ENCODE results near the gene MAPK8IP3.
A peak's percentile ranks its signal among the peaks of the same experiment; 100 is the strongest.

Gene MAPK8IP3

GRCh38 chr16:1768061-1768766 lies 62.2 kb downstream of the MAPK8IP3 start:
- no peak for TF ChIP-seq CTCF (IDR thresholded peaks at IDR 0.05; ENCODE audit: low read depth, low read length, missing control alignments)
- no peak overlapping the region for H3K4me3 ChIP-seq (ENCODE audit: low read depth, low read length)
- in situ Hi-C loops (cut with HindIII; ENCODE audit: low sequenced_read_pairs): no loop called here
- no peak for DNase-seq (ENCODE audit: low read depth)

GRCh38 chr16:1768767-1769401 lies 62.9 kb downstream of the MAPK8IP3 start:
- TF ChIP-seq CTCF (IDR thresholded peaks at IDR 0.05; ENCODE audit: low read depth, low read length, missing control alignments): no peak
- in situ Hi-C loops (cut with HindIII; ENCODE audit: low sequenced_read_pairs): no loop called here
- no peak for DNase-seq (ENCODE audit: low read depth)
- no peak overlapping the region for H3K4me3 ChIP-seq (ENCODE audit: low read depth, low read length)

DNA sequence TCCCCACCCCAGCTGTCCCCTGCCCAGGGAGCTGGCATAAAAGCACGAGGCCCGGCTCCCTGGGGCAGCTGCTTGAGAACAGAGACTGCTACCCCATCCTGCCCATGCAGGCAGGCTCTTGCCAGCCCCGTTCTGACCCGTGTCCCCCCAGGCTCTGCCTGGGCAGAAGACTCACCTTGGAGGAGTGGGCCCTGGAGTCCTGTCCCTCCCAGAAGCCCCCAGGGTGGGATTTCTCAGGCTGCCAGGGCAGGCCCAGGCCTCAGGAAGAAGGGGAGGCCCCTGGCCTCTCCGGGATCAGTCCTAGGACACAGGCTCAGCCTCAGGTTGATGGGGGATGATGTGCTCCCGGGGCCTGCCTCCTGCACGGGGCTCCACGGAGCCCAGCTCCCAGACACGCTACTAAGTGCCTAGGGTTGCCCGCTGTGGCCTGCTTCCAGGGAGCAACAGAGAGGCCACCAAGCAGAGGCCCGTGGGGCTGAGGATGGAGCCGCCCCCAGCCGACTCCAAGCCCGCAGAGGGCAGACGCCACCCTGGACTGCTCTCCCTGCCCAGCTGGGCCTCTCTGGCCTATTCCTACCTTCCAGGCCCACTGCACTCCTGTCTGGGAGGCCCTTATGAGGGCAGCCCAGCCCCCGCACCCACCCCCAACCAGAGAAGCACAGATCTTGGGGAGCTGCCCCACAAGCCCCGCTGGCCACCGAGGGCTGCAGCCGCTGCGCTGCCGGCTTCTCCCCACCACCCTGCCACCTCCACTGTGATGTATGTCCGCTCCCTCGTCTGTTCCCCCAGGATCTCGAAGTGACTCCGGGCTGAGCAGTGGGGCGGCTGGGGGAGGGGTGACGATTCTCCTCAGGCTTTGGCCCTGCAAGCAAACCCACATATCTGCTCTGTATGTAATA lies 63.7 kb downstream of the MAPK8IP3 start:
- no peak for TF ChIP-seq CTCF (IDR thresholded peaks at IDR 0.05; ENCODE audit: low read depth, low read length, missing control alignments)
- peak overlapping the region; percentile 59 for H3K4me3 ChIP-seq (ENCODE audit: low read depth, low read length)
- DNase-seq (ENCODE audit: low read depth): no peak
- in situ Hi-C loops (cut with HindIII; ENCODE audit: low sequenced_read_pairs): no loop called here

- in situ Hi-C loops (cut with HindIII; ENCODE audit: low sequenced_read_pairs): no loop called here
- no peak for DNase-seq (ENCODE audit: low read depth)
- peak overlapping the region; percentile 59 for H3K4me3 ChIP-seq (ENCODE audit: low read depth, low read length)
- no peak for TF ChIP-seq CTCF (IDR thresholded peaks at IDR 0.05; ENCODE audit: low read depth, low read length, missing control alignments)
Observed at GRCh38 chr16:1770328-1771187, 64.6 kb downstream of the MAPK8IP3 start.

DNA sequence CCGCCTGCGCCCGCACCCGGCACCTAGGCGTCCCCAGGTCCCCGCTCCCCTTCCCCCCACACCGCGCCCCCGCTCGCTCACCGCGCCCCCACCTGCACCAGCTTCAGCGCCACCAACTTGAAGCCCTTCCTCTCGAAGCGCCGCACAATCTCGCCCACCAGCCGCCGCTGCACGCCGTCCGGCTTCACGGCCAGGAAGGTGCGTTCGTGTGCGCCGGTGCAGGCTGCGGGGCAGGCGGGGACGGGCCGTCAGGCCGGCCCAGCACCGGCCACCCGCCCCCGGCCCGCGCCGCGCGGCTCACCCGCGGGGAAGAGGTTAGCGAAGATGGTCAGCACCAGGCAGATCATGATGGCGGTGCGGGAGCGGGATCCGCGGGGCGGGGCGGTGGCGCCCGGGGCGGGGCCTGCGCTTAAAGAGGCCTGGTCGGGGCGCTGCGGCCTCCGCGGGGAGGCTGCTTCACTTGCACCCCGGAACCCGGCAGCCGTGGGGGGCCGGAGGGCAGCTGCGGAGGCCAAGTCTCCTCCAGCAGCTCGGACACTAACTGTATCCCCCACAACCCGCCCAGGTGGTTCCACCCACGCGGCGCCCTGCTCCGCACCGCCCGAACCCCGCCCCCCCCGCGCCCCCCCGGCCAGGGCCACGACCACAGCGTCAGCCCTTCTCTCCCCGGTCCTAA lies 65.3 kb downstream of the MAPK8IP3 start, which contains the start of gene NME3:
Gene NME3, minus strand, starts transcription at position 356 of the 676 bp plus-strand sequence. Its CDS starts 9 bp downstream, at position 347.
- peak within 1 kb of the TSS; percentile 59 for H3K4me3 ChIP-seq (ENCODE audit: low read depth, low read length)
- in situ Hi-C loops (cut with HindIII; ENCODE audit: low sequenced_read_pairs): no loop called here
- DNase-seq (ENCODE audit: low read depth): no peak
- no peak for TF ChIP-seq CTCF (IDR thresholded peaks at IDR 0.05; ENCODE audit: low read depth, low read length, missing control alignments)
